Glutamatergic neuron (in vitro differentiated cells): ENCODE data around the gene TNFSF8. TPM values are rescaled to one million over a fixed set of nuclear protein-coding genes. Genes with fewer than 3 reads are reported as not detected.

ENCODE experiments used
- DNase-seq: peaks from one replicate; pipeline ENCODE4 v3.0.0; 2022
- H3K27ac Mint-ChIP-seq: one replicate; pipeline ENCODE4 v1.8.0; 2020; ENCODE audit warnings: mild to moderate bottlenecking, mixed read lengths, inconsistent platforms; ENCODE audit not compliant: unreplicated experiment
- H3K27me3 Mint-ChIP-seq: one replicate; pipeline ENCODE4 v1.8.0; 2020; ENCODE audit warnings: mild to moderate bottlenecking, moderate library complexity, mixed read lengths, inconsistent platforms; ENCODE audit not compliant: unreplicated experiment
- H3K36me3 Mint-ChIP-seq: one replicate; pipeline ENCODE4 v1.8.0; 2020; ENCODE audit warnings: mild to moderate bottlenecking, mixed read lengths, inconsistent platforms; ENCODE audit not compliant: unreplicated experiment
- H3K4me1 Mint-ChIP-seq: one replicate; pipeline ENCODE4 v1.8.0; 2020; ENCODE audit warnings: mild to moderate bottlenecking, low read depth, mixed read lengths, inconsistent platforms; ENCODE audit not compliant: unreplicated experiment
- H3K4me3 Mint-ChIP-seq: one replicate; pipeline ENCODE4 v1.8.0; 2020; ENCODE audit warnings: mild to moderate bottlenecking, mixed read lengths, inconsistent platforms; ENCODE audit not compliant: unreplicated experiment
- H3K9me3 Mint-ChIP-seq: one replicate; pipeline ENCODE4 v1.8.0; 2020; ENCODE audit warnings: mild to moderate bottlenecking, moderate library complexity, mixed read lengths, inconsistent platforms; ENCODE audit not compliant: unreplicated experiment
- CTCF ChIP-seq: fragments of 200-600 bp; sonication (generic); IDR thresholded peaks from one replicate; pipeline ENCODE4 v1.5.0; 2021; ENCODE audit not compliant: partially characterized antibody, unreplicated experiment
- total RNA-seq: library from RNA; stranded (reverse); fragmentation: NEBNext Ultra II Directional; extraction: Animal tissue kit (Norgen Biotek cat#: 25700); gene quantifications from one replicate; pipeline ENCODE4 v1.2.1, GENCODE V29; 2021; ENCODE audit not compliant: unreplicated experiment

The TNFSF8 gene
- total RNA-seq, 1 donor from 2014 or later: not detected

GRCh38 chr9:114937516-114937915 lies 7.1 kb upstream of the TNFSF8 start:
- Mint-ChIP-seq H3K27me3 (peaks cover 3% of the 10 kb centered on the region), H3K36me3 (no peaks in the 10 kb centered on the region)
- no peak for DNase-seq

GRCh38 chr9:114936581-114936980 lies 6.2 kb upstream of the TNFSF8 start:
- Mint-ChIP-seq H3K27me3 (peaks cover 5% of the 10 kb centered on the region), H3K27ac (no peak overlapping the region), H3K36me3 (no peaks in the 10 kb centered on the region), H3K9me3 (no peaks in the 10 kb centered on the region), H3K4me1 (no peaks in the 10 kb centered on the region), H3K4me3 (no peak overlapping the region)
- no peak for TF ChIP-seq CTCF
- DNase-seq: no peak

More at GRCh38 chr9:114937516-114937915, 7.1 kb upstream of the TNFSF8 start:
- Mint-ChIP-seq H3K27ac (no peak overlapping the region), H3K4me1 (no peaks in the 10 kb centered on the region), H3K4me3 (no peak overlapping the region), H3K9me3 (no peaks in the 10 kb centered on the region)
- TF ChIP-seq CTCF: no peak

GRCh38 chr9:114935119-114935518 lies 4.7 kb upstream of the TNFSF8 start:
- no peak for DNase-seq
- H3K4me1 Mint-ChIP-seq: no peaks in the 10 kb centered on the region
- peaks cover 8% of the 10 kb centered on the region for H3K27me3 Mint-ChIP-seq
- no peak for TF ChIP-seq CTCF
- no peak overlapping the region for H3K4me3 Mint-ChIP-seq
- no peaks in the 10 kb centered on the region for H3K9me3 Mint-ChIP-seq
- H3K36me3 Mint-ChIP-seq: no peaks in the 10 kb centered on the region
- no peak overlapping the region for H3K27ac Mint-ChIP-seq

GRCh38 chr9:114932502-114932901 lies 2.1 kb upstream of the TNFSF8 start:
- H3K4me1 Mint-ChIP-seq: no peaks in the 10 kb centered on the region

GRCh38 chr9:114931407-114931806 lies 1.0 kb upstream of the TNFSF8 start:
- Mint-ChIP-seq H3K36me3 (no peaks in the 10 kb centered on the region), H3K27me3 (peaks cover 11% of the 10 kb centered on the region), H3K4me3 (no peak overlapping the region), H3K4me1 (no peaks in the 10 kb centered on the region), H3K9me3 (no peaks in the 10 kb centered on the region), H3K27ac (no peak overlapping the region)
- no peak for DNase-seq
- no peak for TF ChIP-seq CTCF

More at GRCh38 chr9:114932502-114932901, 2.1 kb upstream of the TNFSF8 start:
- DNase-seq: no peak
- no peak overlapping the region for H3K4me3 Mint-ChIP-seq
- no peaks in the 10 kb centered on the region for H3K36me3 Mint-ChIP-seq
- H3K9me3 Mint-ChIP-seq: no peaks in the 10 kb centered on the region
- H3K27me3 Mint-ChIP-seq: peaks cover 8% of the 10 kb centered on the region
- TF ChIP-seq CTCF: no peak
- H3K27ac Mint-ChIP-seq: no peak overlapping the region
